Upper lobe of right lung (tissue), 1 donor: ENCODE results near the gene TJP1. TPM values are rescaled to one million over a fixed set of nuclear protein-coding genes. Genes with fewer than 3 reads are reported as not detected.

ENCODE experiments used
- ATAC-seq: fragments of 200-7000 bp; cut with Tn5 transposase; one replicate; pipeline ENCODE4 v1.9.1; 2020; ENCODE audit warnings: mild to moderate bottlenecking, moderate library complexity
- DNase-seq: peaks from one replicate; pipeline ENCODE4 v3.0.0-alpha.2; 2020
- H3K27ac ChIP-seq: fragments of 200-600 bp; one replicate; pipeline ENCODE4 v1.8.0; 2022
- H3K27me3 ChIP-seq: fragments of 200-600 bp; one replicate; pipeline ENCODE4 v1.8.0; 2022; ENCODE audit warnings: mild to moderate bottlenecking
- H3K36me3 ChIP-seq: fragments of 200-600 bp; one replicate; pipeline ENCODE4 v1.8.0; 2022
- H3K4me1 ChIP-seq: fragments of 200-600 bp; one replicate; pipeline ENCODE4 v1.8.0; 2022
- H3K4me3 ChIP-seq: fragments of 200-600 bp; one replicate; pipeline ENCODE4 v1.8.0; 2022; ENCODE audit warnings: mild to moderate bottlenecking
- H3K9me3 ChIP-seq: fragments of 200-600 bp; one replicate; pipeline ENCODE4 v1.8.0; 2022
- CTCF ChIP-seq: fragments of 200-600 bp; IDR thresholded peaks from one replicate; pipeline ENCODE4 v1.8.0; 2022; ENCODE audit warnings: antibody characterized with exemption
- intact Hi-C: fragments of 100-400 bp; cut with DNase I; formaldehyde crosslinking; loops from one replicate; pipeline ENCODE4 v1.11.0; 2022
- total RNA-seq: library from RNA; stranded (reverse); fragmentation: NEBNext Ultra II Directional; extraction: Animal tissue kit (Norgen Biotek cat#: 25700); gene quantifications from one replicate; pipeline ENCODE4 v1.2.1, GENCODE V29; 2021
- donor health status: DM: no; HTN: yes; CAD: no; lungs with severe emphysema.

The TJP1 gene
- total RNA-seq, 1 donor from 2014 or later: 147 TPM

GRCh38 chr15:29864501-29864900 lies 42.2 kb upstream of the TJP1 start:
- no peaks in the 10 kb centered on the region for H3K9me3 ChIP-seq
- intact Hi-C loops: no loop called here
- no peaks in the 10 kb centered on the region for H3K36me3 ChIP-seq
- no peaks in the 10 kb centered on the region for H3K27me3 ChIP-seq
- TF ChIP-seq CTCF: no peak
- no peak overlapping the region for H3K4me3 ChIP-seq
- ATAC-seq: no peak
- H3K4me1 ChIP-seq: no peaks in the 10 kb centered on the region
- no peak for DNase-seq
- no peak overlapping the region for H3K27ac ChIP-seq

GRCh38 chr15:29863438-29863837 lies 41.2 kb upstream of the TJP1 start:
- no peaks in the 10 kb centered on the region for H3K27me3 ChIP-seq
- no peaks in the 10 kb centered on the region for H3K36me3 ChIP-seq
- intact Hi-C loops: no loop called here
- H3K4me1 ChIP-seq: no peaks in the 10 kb centered on the region
- H3K4me3 ChIP-seq: no peak overlapping the region
- ATAC-seq (no peak), DNase-seq (no peak)
- no peaks in the 10 kb centered on the region for H3K9me3 ChIP-seq
- no peak for TF ChIP-seq CTCF
- H3K27ac ChIP-seq: no peak overlapping the region

GRCh38 chr15:29862271-29862670 lies 40.0 kb upstream of the TJP1 start:
- intact Hi-C loops: no loop called here

GRCh38 chr15:29860872-29861271 lies 38.6 kb upstream of the TJP1 start:
- ATAC-seq: no peak

More at GRCh38 chr15:29862271-29862670, 40.0 kb upstream of the TJP1 start:
- DNase-seq: no peak
- H3K27ac ChIP-seq: no peak overlapping the region
- H3K9me3 ChIP-seq: no peaks in the 10 kb centered on the region
- no peaks in the 10 kb centered on the region for H3K36me3 ChIP-seq
- H3K27me3 ChIP-seq: no peaks in the 10 kb centered on the region
- no peak for TF ChIP-seq CTCF
- H3K4me3 ChIP-seq: no peak overlapping the region
- H3K4me1 ChIP-seq: no peaks in the 10 kb centered on the region
- ATAC-seq: no peak

GRCh38 chr15:29859973-29860715 lies 37.9 kb upstream of the TJP1 start:
- Histone ChIP-seq H3K27ac (no peak overlapping the region), H3K4me1 (no peaks in the 10 kb centered on the region), H3K27me3 (no peaks in the 10 kb centered on the region), H3K4me3 (no peak overlapping the region), H3K9me3 (no peaks in the 10 kb centered on the region), H3K36me3 (no peaks in the 10 kb centered on the region)
- no peak for DNase-seq
- no peak for ATAC-seq
- intact Hi-C loops: no loop called here
- TF ChIP-seq CTCF: no peak

More at GRCh38 chr15:29860872-29861271, 38.6 kb upstream of the TJP1 start:
- no peaks in the 10 kb centered on the region for H3K27me3 ChIP-seq
- no peaks in the 10 kb centered on the region for H3K36me3 ChIP-seq
- no peak for TF ChIP-seq CTCF
- no peaks in the 10 kb centered on the region for H3K4me1 ChIP-seq
- no peaks in the 10 kb centered on the region for H3K9me3 ChIP-seq
- intact Hi-C loops: no loop called here
- no peak for DNase-seq
- H3K4me3 ChIP-seq: no peak overlapping the region
- H3K27ac ChIP-seq: no peak overlapping the region
